ENCODE measurements around the gene MMRN2.

- no peak for TF ChIP-seq ZNF274 (IDR thresholded peaks at IDR 0.05; ENCODE audit: borderline replicate concordance, extremely low read depth, low read length)
- no peak for TF ChIP-seq CTCF (IDR thresholded peaks at IDR 0.05; ENCODE audit: control extremely low read depth in 1 of 3, insufficient read depth in 1 of 3, low read depth in 1 of 3, low read length in 3 of 3)
- TF ChIP-seq SRF (IDR thresholded peaks at IDR 0.05; ENCODE audit: low read depth, low read length) = no peak
- no peak for TF ChIP-seq EZH2 (IDR thresholded peaks at IDR 0.05; ENCODE audit: low read depth, low read length, severe bottlenecking)
- no peak; a peak in 1 of 3 replicates for TF ChIP-seq POLR2A (IDR thresholded peaks at IDR 0.05; ENCODE audit: control extremely low read depth in 1 of 2, low read depth in 2 of 2, low read length in 2 of 2)
- no peak for TF ChIP-seq RNF2 (IDR thresholded peaks at IDR 0.05; ENCODE audit: borderline replicate concordance, low read depth, low read length, missing control alignments, poor library complexity, severe bottlenecking)
- no peak for TF ChIP-seq EP300 (IDR thresholded peaks at IDR 0.05; ENCODE audit: borderline replicate concordance in 1 of 2, low read depth in 2 of 2, low read length in 2 of 2)
- TF ChIP-seq RAD21 (IDR thresholded peaks at IDR 0.05 in 1 of 2, conservative IDR thresholded peaks at IDR 0.05 in 1 of 2; ENCODE audit: low read depth in 2 of 2, low read length in 2 of 2) = no peak
- TF ChIP-seq CBX8 (IDR thresholded peaks at IDR 0.05; ENCODE audit: borderline replicate concordance, low read depth, low read length) = no peak
- no peak for TF ChIP-seq CBX5 (IDR thresholded peaks at IDR 0.05; ENCODE audit: low read depth, low read length)
- TF ChIP-seq POLR2AphosphoS5 (IDR thresholded peaks at IDR 0.05; ENCODE audit: low read depth, low read length) = no peak
- TF ChIP-seq TAF1 (IDR thresholded peaks at IDR 0.05; ENCODE audit: low read depth, low read length) = no peak
- TF ChIP-seq MAX (IDR thresholded peaks at IDR 0.05) = no peak
- TF ChIP-seq PHF8 (conservative IDR thresholded peaks at IDR 0.05; ENCODE audit: low read depth, low read length) = no peak
These were observed 56.5 kb downstream of the MMRN2 start for GRCh38 chr10:86900955-86901354.
